PC-9 (cell line): Measurements from ENCODE around the gene ITIH5. TPM values are rescaled to one million over a fixed set of nuclear protein-coding genes. Genes with fewer than 3 reads are reported as not detected.

Source experiments
- BruUV-seq: library from RNA; stranded (reverse); fragments of 400-500 nt; replicated peaks from 2 replicates; lab custom pipeline; 2021; lab: Mats Ljungman, UMichigan
- CTCF ChIA-PET: fragments of 300-600 bp; sonication (Branson Sonifier 250); formaldehyde crosslinking; loops from one replicate; lab custom pipeline; 2022; ENCODE audit warnings: antibody characterized with exemption; lab: Charles Lee
- POLR2A ChIA-PET: fragments of 300-600 bp; sonication (Branson Sonifier 250); formaldehyde crosslinking; loops from one replicate; lab custom pipeline; 2022; ENCODE audit warnings: antibody characterized with exemption; ENCODE audit not compliant: unreplicated experiment; lab: Charles Lee
- DNase-seq, 2 experiments: peaks; one replicate each; pipeline versions ENCODE4 v3.0.0 to v3.0.0-alpha.2; 2015 to 2022; ENCODE audit warnings: mixed read lengths in 1 of 2
- H2AFZ ChIP-seq: fragments of 200-600 bp; sonication (generic); 2 replicates; pipeline ENCODE4 v1.8.1; 2017; ENCODE audit warnings: antibody characterized with exemption
- H3F3A ChIP-seq: fragments of 200-600 bp; sonication (generic); 2 replicates; pipeline ENCODE4 v1.8.1; 2017; ENCODE audit warnings: antibody characterized with exemption, mild to moderate bottlenecking, low read depth; ENCODE audit not compliant: insufficient read depth
- H3K27ac ChIP-seq: fragments of 200-600 bp; sonication (generic); 2 replicates; pipeline ENCODE4 v1.6.1; 2016; ENCODE audit warnings: mixed run types
- H3K27me3 ChIP-seq: fragments of 200-600 bp; sonication (generic); 2 replicates; pipeline ENCODE4 v1.6.1; 2016; ENCODE audit warnings: low read depth, mixed run types; ENCODE audit not compliant: insufficient read depth
- H3K36me3 ChIP-seq: fragments of 200-600 bp; sonication (generic); 2 replicates; pipeline ENCODE4 v1.6.1; 2016; ENCODE audit warnings: low read depth, mixed run types
- H3K4me1 ChIP-seq: fragments of 200-600 bp; sonication (generic); replicated peaks from 2 replicates; pipeline ENCODE4 v1.6.1; 2016; ENCODE audit warnings: mixed run types; ENCODE audit not compliant: insufficient read depth
- H3K4me2 ChIP-seq: fragments of 200-600 bp; sonication (generic); 2 replicates; pipeline ENCODE4 v1.6.1; 2017; ENCODE audit warnings: mixed run types
- H3K4me3 ChIP-seq: fragments of 200-600 bp; sonication (generic); 2 replicates; pipeline ENCODE4 v1.6.1; 2016; ENCODE audit warnings: mixed run types
- H3K79me2 ChIP-seq: fragments of 200-600 bp; sonication (generic); 2 replicates; pipeline ENCODE4 v1.6.1; 2017; ENCODE audit warnings: low read depth, mixed run types
- H3K9me2 ChIP-seq: fragments of 200-600 bp; sonication (generic); 2 replicates; pipeline ENCODE4 v1.8.1; 2017; ENCODE audit warnings: mild to moderate bottlenecking; ENCODE audit not compliant: insufficient read depth
- H3K9me3 ChIP-seq: fragments of 200-600 bp; sonication (generic); 2 replicates; pipeline ENCODE4 v1.8.1; 2016; ENCODE audit warnings: low read depth; ENCODE audit not compliant: insufficient read depth
- H4K20me1 ChIP-seq: fragments of 200-600 bp; sonication (generic); 2 replicates; pipeline ENCODE4 v1.8.1; 2017; ENCODE audit not compliant: insufficient read depth
- CTCF ChIP-seq: fragments of 200-600 bp; sonication (generic); conservative IDR thresholded peaks from 2 replicates; pipeline ENCODE4 v1.6.1; 2017; ENCODE audit warnings: mixed run types, antibody characterized with exemption, mild to moderate bottlenecking, moderate library complexity
- EZH2 ChIP-seq: fragments of 200-600 bp; sonication (generic); IDR thresholded peaks from 2 replicates; pipeline ENCODE4 v1.8.0; 2017; ENCODE audit warnings: antibody characterized with exemption, low read depth
- intact Hi-C: fragments of 100-400 bp; cut with micrococcal nuclease; formaldehyde crosslinking; loops from one replicate; pipeline ENCODE4 v1.10.0; 2022; ENCODE audit not compliant: unreplicated experiment
- total RNA-seq: library from RNA; stranded (reverse); gene quantifications from 2 replicates; pipeline ENCODE4 v1.2.3, GENCODE V29; 2021

Gene ITIH5
- total RNA-seq, 1 experiment from 2014 or later, result not detected

GRCh38 chr10:7642491-7643011 is 24.2 kb downstream of the ITIH5 start:
- Histone ChIP-seq H3K9me2 (no peaks in the 10 kb centered on the region), H3K27me3 (peaks cover 31% of the 10 kb centered on the region), H3K4me2 (no peak overlapping the region), H3K4me3 (no peak overlapping the region), H4K20me1 (no peaks in the 10 kb centered on the region), H3K27ac (no peak overlapping the region), H3K79me2 (no peaks in the 10 kb centered on the region), H3K9me3 (no peaks in the 10 kb centered on the region), H3K36me3 (no peaks in the 10 kb centered on the region), H3F3A (no peaks in the 10 kb centered on the region), H2AFZ (no peak overlapping the region), H3K4me1 (no peaks in the 10 kb centered on the region)
- intact Hi-C loops, result no loop called here
- no peak for DNase-seq
- TF ChIP-seq CTCF, result no peak
- TF ChIP-seq EZH2, result no peak
- BruUV-seq, result no TSS peak
- CTCF ChIA-PET, result no interaction called here
- POLR2A ChIA-PET, result interaction anchor here (0.6 kb wide), 1 partner anchor 1681 kb away, joined by 3 read pairs; no protein-coding TSS in a partner anchor

- no peak for TF ChIP-seq CTCF
- TF ChIP-seq EZH2, result no peak
- H2AFZ ChIP-seq, result no peak overlapping the region
- H3K27ac ChIP-seq, result no peak overlapping the region
- BruUV-seq, result no TSS peak
- H3K79me2 ChIP-seq, result no peaks in the 10 kb centered on the region
- DNase-seq, result no peak
- H3K4me1 ChIP-seq, result no peaks in the 10 kb centered on the region
- no peaks in the 10 kb centered on the region for H3F3A ChIP-seq
- H3K36me3 ChIP-seq, result no peaks in the 10 kb centered on the region
- H3K4me2 ChIP-seq, result no peak overlapping the region
- no peaks in the 10 kb centered on the region for H3K9me2 ChIP-seq
- no peaks in the 10 kb centered on the region for H3K9me3 ChIP-seq
- intact Hi-C loops, result no loop called here
- no peak overlapping the region for H3K4me3 ChIP-seq
- H4K20me1 ChIP-seq, result no peaks in the 10 kb centered on the region
- ChIA-PET CTCF (no interaction called here), POLR2A (no interaction called here)
- H3K27me3 ChIP-seq, result peaks cover 36% of the 10 kb centered on the region
These were observed 31.2 kb downstream of the ITIH5 start for GRCh38 chr10:7635408-7636125.

GRCh38 chr10:7634142-7634894 is 32.4 kb downstream of the ITIH5 start:
- no TSS peak for BruUV-seq
- Histone ChIP-seq H3K9me3 (no peaks in the 10 kb centered on the region), H3K36me3 (no peaks in the 10 kb centered on the region), H3K4me3 (no peak overlapping the region), H4K20me1 (no peaks in the 10 kb centered on the region), H3F3A (no peaks in the 10 kb centered on the region), H3K4me2 (no peak overlapping the region), H3K27ac (no peak overlapping the region), H3K9me2 (no peaks in the 10 kb centered on the region), H3K4me1 (no peaks in the 10 kb centered on the region), H3K79me2 (no peaks in the 10 kb centered on the region), H3K27me3 (peaks cover 40% of the 10 kb centered on the region), H2AFZ (no peak overlapping the region)
- no peak for DNase-seq
- TF ChIP-seq CTCF, result no peak
- TF ChIP-seq EZH2, result no peak
- CTCF ChIA-PET, result no interaction called here
- POLR2A ChIA-PET, result no interaction called here
- intact Hi-C loops, result no loop called here
